ENCODE measurements around the gene SLC1A5.
"Not testable (repeated sequence)": the region's sequence is repeated elsewhere in the genome, so short reads cannot be mapped to it uniquely, and the experiment has no call there.

The SLC1A5 gene

GRCh38 chr19:46824890-46825730, 36.7 kb upstream of the SLC1A5 start:
- no peak overlapping the region for H3K4me3 ChIP-seq (ENCODE audit: low read length)
- no peak for TF ChIP-seq CTCF (IDR thresholded peaks at IDR 0.05; ENCODE audit: insufficient read depth, low read depth, low read length, missing control alignments)
- no peak for DNase-seq (ENCODE audit: low read depth)

GRCh38 chr19:46823049-46823448, 34.7 kb upstream of the SLC1A5 start:
- no peak for DNase-seq (ENCODE audit: low read depth)
- H3K4me3 ChIP-seq (ENCODE audit: low read length): no peak overlapping the region
- TF ChIP-seq CTCF (IDR thresholded peaks at IDR 0.05; ENCODE audit: insufficient read depth, low read depth, low read length, missing control alignments): no peak

GRCh38 chr19:46822410-46822787, 34.0 kb upstream of the SLC1A5 start:
- not testable (repeated sequence) for DNase-seq (ENCODE audit: low read depth); H3K4me3 ChIP-seq (ENCODE audit: low read length)

GRCh38 chr19:46821512-46822409, 33.4 kb upstream of the SLC1A5 start:
- no peak for TF ChIP-seq CTCF (IDR thresholded peaks at IDR 0.05; ENCODE audit: insufficient read depth, low read depth, low read length, missing control alignments)
- DNase-seq (ENCODE audit: low read depth): no peak
- no peak overlapping the region for H3K4me3 ChIP-seq (ENCODE audit: low read length)

- TF ChIP-seq CTCF (IDR thresholded peaks at IDR 0.05; ENCODE audit: insufficient read depth, low read depth, low read length, missing control alignments): no peak
- no peak for DNase-seq (ENCODE audit: low read depth)
- H3K4me3 ChIP-seq (ENCODE audit: low read length): no peak overlapping the region
Observed at GRCh38 chr19:46818812-46819211, 30.4 kb upstream of the SLC1A5 start.

GRCh38 chr19:46815833-46816627, 27.6 kb upstream of the SLC1A5 start:
- H3K4me3 ChIP-seq (ENCODE audit: low read length): no peak overlapping the region
- DNase-seq (ENCODE audit: low read depth): no peak

More at GRCh38 chr19:46815833-46816627, 27.6 kb upstream of the SLC1A5 start:
- no peak for TF ChIP-seq CTCF (IDR thresholded peaks at IDR 0.05; ENCODE audit: insufficient read depth, low read depth, low read length, missing control alignments)

All from epithelial cell of esophagus (primary cell).